22Rv1 (cell line): Measurements from ENCODE around the gene PRDM15.

Experiments used
- H3K27ac ChIP-seq: fragments of 450-650 bp; 2 replicates; pipeline ENCODE4 v1.5.1; 2017
- ZFX ChIP-seq: fragments of 450-650 bp; IDR thresholded peaks from 2 replicates; pipeline ENCODE4 v1.6.1; 2017; ENCODE audit warnings: antibody characterized with exemption, borderline replicate concordance
- TF ChIP-seq, protein P1 (sequence below): fragments of 450-650 bp; IDR thresholded peaks from 2 replicates; pipeline ENCODE4 v1.5.1; 2017; ENCODE audit warnings: mild to moderate bottlenecking

Gene PRDM15, protein sequence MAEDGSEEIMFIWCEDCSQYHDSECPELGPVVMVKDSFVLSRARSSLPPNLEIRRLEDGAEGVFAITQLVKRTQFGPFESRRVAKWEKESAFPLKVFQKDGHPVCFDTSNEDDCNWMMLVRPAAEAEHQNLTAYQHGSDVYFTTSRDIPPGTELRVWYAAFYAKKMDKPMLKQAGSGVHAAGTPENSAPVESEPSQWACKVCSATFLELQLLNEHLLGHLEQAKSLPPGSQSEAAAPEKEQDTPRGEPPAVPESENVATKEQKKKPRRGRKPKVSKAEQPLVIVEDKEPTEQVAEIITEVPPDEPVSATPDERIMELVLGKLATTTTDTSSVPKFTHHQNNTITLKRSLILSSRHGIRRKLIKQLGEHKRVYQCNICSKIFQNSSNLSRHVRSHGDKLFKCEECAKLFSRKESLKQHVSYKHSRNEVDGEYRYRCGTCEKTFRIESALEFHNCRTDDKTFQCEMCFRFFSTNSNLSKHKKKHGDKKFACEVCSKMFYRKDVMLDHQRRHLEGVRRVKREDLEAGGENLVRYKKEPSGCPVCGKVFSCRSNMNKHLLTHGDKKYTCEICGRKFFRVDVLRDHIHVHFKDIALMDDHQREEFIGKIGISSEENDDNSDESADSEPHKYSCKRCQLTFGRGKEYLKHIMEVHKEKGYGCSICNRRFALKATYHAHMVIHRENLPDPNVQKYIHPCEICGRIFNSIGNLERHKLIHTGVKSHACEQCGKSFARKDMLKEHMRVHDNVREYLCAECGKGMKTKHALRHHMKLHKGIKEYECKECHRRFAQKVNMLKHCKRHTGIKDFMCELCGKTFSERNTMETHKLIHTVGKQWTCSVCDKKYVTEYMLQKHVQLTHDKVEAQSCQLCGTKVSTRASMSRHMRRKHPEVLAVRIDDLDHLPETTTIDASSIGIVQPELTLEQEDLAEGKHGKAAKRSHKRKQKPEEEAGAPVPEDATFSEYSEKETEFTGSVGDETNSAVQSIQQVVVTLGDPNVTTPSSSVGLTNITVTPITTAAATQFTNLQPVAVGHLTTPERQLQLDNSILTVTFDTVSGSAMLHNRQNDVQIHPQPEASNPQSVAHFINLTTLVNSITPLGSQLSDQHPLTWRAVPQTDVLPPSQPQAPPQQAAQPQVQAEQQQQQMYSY

GRCh38 chr21:41879190-41879998, at the start of gene PRDM15:
TSS of gene PRDM15 (minus strand) at chr21:41879344. CDS start at chr21:41860363, 18,981 bp downstream.
- H3K27ac ChIP-seq, result peak within 1 kb of the TSS; percentile 84
- TF ChIP-seq, protein P1, sequence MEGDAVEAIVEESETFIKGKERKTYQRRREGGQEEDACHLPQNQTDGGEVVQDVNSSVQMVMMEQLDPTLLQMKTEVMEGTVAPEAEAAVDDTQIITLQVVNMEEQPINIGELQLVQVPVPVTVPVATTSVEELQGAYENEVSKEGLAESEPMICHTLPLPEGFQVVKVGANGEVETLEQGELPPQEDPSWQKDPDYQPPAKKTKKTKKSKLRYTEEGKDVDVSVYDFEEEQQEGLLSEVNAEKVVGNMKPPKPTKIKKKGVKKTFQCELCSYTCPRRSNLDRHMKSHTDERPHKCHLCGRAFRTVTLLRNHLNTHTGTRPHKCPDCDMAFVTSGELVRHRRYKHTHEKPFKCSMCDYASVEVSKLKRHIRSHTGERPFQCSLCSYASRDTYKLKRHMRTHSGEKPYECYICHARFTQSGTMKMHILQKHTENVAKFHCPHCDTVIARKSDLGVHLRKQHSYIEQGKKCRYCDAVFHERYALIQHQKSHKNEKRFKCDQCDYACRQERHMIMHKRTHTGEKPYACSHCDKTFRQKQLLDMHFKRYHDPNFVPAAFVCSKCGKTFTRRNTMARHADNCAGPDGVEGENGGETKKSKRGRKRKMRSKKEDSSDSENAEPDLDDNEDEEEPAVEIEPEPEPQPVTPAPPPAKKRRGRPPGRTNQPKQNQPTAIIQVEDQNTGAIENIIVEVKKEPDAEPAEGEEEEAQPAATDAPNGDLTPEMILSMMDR, result no peak
- TF ChIP-seq ZFX, result no peak

GRCh38 chr21:41928621-41929220, 49.6 kb upstream of the PRDM15 start:
- TF ChIP-seq, protein P1, result no peak
- TF ChIP-seq ZFX, result no peak
- H3K27ac ChIP-seq, result no peak overlapping the region

- TF ChIP-seq ZFX, result no peak
- TF ChIP-seq, protein P1, result no peak
- no peak overlapping the region for H3K27ac ChIP-seq
Measured at GRCh38 chr21:41927727-41928409, 48.7 kb upstream of the PRDM15 start.

GRCh38 chr21:41926807-41927171, 47.6 kb upstream of the PRDM15 start:
- TF ChIP-seq, protein P1, result no peak
- TF ChIP-seq ZFX, result no peak
- H3K27ac ChIP-seq, result no peak overlapping the region

- no peak overlapping the region for H3K27ac ChIP-seq
- TF ChIP-seq ZFX, result no peak
- TF ChIP-seq, protein P1, result no peak
Measured at GRCh38 chr21:41926117-41926806, 47.1 kb upstream of the PRDM15 start.
